Measurements from ENCODE around the gene PDZD2. TPM values are rescaled to one million over a fixed set of nuclear protein-coding genes. Genes with fewer than 3 reads are reported as not detected.
A peak's percentile ranks its signal among the peaks of the same experiment; 100 is the strongest.

Gene PDZD2
- total RNA-seq, 1 donor: 0.36 TPM

DNA sequence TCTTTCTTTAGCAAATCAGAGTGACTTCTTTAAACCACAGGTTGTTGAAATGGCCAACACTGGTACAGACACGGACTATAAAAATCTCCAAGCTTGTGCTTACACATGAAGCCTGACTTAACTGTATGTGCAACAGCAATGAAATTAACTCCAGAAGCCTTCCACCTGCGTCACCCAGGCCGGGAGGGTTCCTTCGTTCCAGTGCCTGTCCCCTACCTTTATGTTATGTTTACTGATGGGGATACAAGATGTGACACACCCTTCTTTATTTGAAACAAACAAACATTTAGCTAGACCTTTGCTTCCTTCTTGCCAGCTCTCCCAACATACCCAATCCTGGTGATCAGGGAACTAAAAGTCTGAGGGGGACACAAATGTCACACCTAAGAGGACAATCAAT is 469.2 kb downstream of the PDZD2 start:
- H2AFZ ChIP-seq (ENCODE audit: low read length): no peak overlapping the region
- no peak overlapping the region for H3K4me3 ChIP-seq (ENCODE audit: insufficient read depth, low read length)
- H3K4me1 ChIP-seq (ENCODE audit: insufficient read depth, low read length): peaks cover 8% of the 10 kb centered on the region
- TF ChIP-seq, protein P1, sequence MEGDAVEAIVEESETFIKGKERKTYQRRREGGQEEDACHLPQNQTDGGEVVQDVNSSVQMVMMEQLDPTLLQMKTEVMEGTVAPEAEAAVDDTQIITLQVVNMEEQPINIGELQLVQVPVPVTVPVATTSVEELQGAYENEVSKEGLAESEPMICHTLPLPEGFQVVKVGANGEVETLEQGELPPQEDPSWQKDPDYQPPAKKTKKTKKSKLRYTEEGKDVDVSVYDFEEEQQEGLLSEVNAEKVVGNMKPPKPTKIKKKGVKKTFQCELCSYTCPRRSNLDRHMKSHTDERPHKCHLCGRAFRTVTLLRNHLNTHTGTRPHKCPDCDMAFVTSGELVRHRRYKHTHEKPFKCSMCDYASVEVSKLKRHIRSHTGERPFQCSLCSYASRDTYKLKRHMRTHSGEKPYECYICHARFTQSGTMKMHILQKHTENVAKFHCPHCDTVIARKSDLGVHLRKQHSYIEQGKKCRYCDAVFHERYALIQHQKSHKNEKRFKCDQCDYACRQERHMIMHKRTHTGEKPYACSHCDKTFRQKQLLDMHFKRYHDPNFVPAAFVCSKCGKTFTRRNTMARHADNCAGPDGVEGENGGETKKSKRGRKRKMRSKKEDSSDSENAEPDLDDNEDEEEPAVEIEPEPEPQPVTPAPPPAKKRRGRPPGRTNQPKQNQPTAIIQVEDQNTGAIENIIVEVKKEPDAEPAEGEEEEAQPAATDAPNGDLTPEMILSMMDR (IDR thresholded peaks at IDR 0.05; ENCODE audit: extremely low read depth, low read depth, low read length): no peak
- DNase-seq (ENCODE audit: insufficient read length, low spot score, missing footprints): no peak
- H3K27ac ChIP-seq (ENCODE audit: low read depth, low read length): no peak overlapping the region
- no peak overlapping the region for H3K4me2 ChIP-seq (ENCODE audit: insufficient read depth, low read length)
- H4K20me1 ChIP-seq (ENCODE audit: insufficient read depth, low read length): peaks cover 20% of the 10 kb centered on the region
- peaks cover 83% of the 10 kb centered on the region for H3K36me3 ChIP-seq (ENCODE audit: insufficient read depth, low read length)
- peaks cover 33% of the 10 kb centered on the region for H3K79me2 ChIP-seq (ENCODE audit: insufficient read depth, low read length)
- H3K9me3 ChIP-seq (ENCODE audit: low read depth, low read length): no peaks in the 10 kb centered on the region
- no peaks in the 10 kb centered on the region for H3K27me3 ChIP-seq (ENCODE audit: insufficient read depth, low read length)

- no peak overlapping the region for H2AFZ ChIP-seq (ENCODE audit: low read length)
- H3K27me3 ChIP-seq (ENCODE audit: insufficient read depth, low read length): no peaks in the 10 kb centered on the region
- no peak overlapping the region for H3K4me3 ChIP-seq (ENCODE audit: insufficient read depth, low read length)
- H3K79me2 ChIP-seq (ENCODE audit: insufficient read depth, low read length): peaks cover 42% of the 10 kb centered on the region
- peak overlapping the region; percentile 51 for H3K27ac ChIP-seq (ENCODE audit: low read depth, low read length)
- H3K4me2 ChIP-seq (ENCODE audit: insufficient read depth, low read length): no peak overlapping the region
- H4K20me1 ChIP-seq (ENCODE audit: insufficient read depth, low read length): peaks cover 22% of the 10 kb centered on the region
- peaks cover 8% of the 10 kb centered on the region for H3K4me1 ChIP-seq (ENCODE audit: insufficient read depth, low read length)
- peaks cover 78% of the 10 kb centered on the region for H3K36me3 ChIP-seq (ENCODE audit: insufficient read depth, low read length)
- H3K9me3 ChIP-seq (ENCODE audit: low read depth, low read length): no peaks in the 10 kb centered on the region
- TF ChIP-seq, protein P1 (IDR thresholded peaks at IDR 0.05; ENCODE audit: extremely low read depth, low read depth, low read length): no peak
- peak; percentile 82 for DNase-seq (ENCODE audit: insufficient read length, low spot score, missing footprints)
These were observed 470.3 kb downstream of the PDZD2 start for GRCh38 chr5:32109236-32109635.

DNA sequence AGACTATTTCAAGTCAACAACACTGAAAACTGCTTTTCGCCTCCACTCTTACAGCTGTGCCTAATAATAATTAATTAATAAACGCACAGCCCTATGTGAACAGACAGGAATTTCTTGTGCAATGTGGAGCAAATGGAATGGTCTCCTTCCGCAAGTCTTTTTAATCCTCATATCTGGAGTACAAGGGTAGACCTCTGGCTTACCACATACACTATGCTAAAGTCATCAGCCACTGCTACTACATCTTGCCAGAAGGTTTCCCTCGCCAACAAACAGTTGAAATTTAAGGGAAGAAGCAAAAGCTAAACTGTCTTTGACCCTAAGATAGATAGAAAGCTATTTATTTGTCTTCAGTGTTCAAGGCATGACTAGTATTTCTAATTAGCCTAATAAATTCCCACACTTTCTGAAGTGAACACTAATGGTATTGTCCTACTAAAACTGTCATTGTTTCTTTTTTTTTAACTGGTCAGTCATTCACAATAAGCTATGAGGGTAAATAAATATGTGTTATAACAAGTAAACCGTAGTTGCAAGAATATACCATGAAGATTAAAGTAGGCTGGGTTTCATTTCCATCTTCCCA is 471.3 kb downstream of the PDZD2 start:
- peaks cover 22% of the 10 kb centered on the region for H4K20me1 ChIP-seq (ENCODE audit: insufficient read depth, low read length)
- TF ChIP-seq, protein P1 (IDR thresholded peaks at IDR 0.05; ENCODE audit: extremely low read depth, low read depth, low read length): no peak
- DNase-seq (ENCODE audit: insufficient read length, low spot score, missing footprints): no peak
- H3K27ac ChIP-seq (ENCODE audit: low read depth, low read length): no peak overlapping the region
- no peaks in the 10 kb centered on the region for H3K27me3 ChIP-seq (ENCODE audit: insufficient read depth, low read length)
- H3K4me3 ChIP-seq (ENCODE audit: insufficient read depth, low read length): no peak overlapping the region
- peaks cover 8% of the 10 kb centered on the region for H3K4me1 ChIP-seq (ENCODE audit: insufficient read depth, low read length)
- H3K4me2 ChIP-seq (ENCODE audit: insufficient read depth, low read length): no peak overlapping the region
- peaks cover 46% of the 10 kb centered on the region for H3K79me2 ChIP-seq (ENCODE audit: insufficient read depth, low read length)
- no peak overlapping the region for H2AFZ ChIP-seq (ENCODE audit: low read length)
- no peaks in the 10 kb centered on the region for H3K9me3 ChIP-seq (ENCODE audit: low read depth, low read length)
- peaks cover 72% of the 10 kb centered on the region for H3K36me3 ChIP-seq (ENCODE audit: insufficient read depth, low read length)

DNA sequence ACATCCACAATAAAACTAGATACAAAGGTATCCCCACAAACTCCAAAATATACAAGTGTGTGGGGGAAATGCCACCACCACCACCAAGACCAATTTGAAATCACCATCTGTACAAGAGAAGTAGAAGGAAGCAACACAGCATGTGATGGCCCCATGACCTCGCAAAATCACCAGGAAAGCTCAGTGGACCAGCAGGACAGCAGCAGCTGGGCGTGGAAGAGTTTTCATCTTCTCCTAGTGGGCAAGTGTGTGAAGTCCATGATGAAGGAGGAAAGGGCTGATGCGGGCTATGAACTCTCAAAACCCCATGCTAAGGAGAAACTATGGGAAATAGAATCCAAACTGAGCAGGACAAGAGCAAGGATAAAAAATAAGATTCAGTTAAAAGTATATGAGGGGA is 477.1 kb downstream of the PDZD2 start:
- Histone ChIP-seq H3K36me3 (ENCODE audit: insufficient read depth, low read length) (peaks cover 41% of the 10 kb centered on the region), H3K79me2 (ENCODE audit: insufficient read depth, low read length) (peaks cover 74% of the 10 kb centered on the region)
- DNase-seq (ENCODE audit: insufficient read length, low spot score, missing footprints): no peak

More for the DNA sequence above, 477.1 kb downstream of the PDZD2 start:
- H3K9me3 ChIP-seq (ENCODE audit: low read depth, low read length): no peaks in the 10 kb centered on the region
- H3K4me2 ChIP-seq (ENCODE audit: insufficient read depth, low read length): no peak overlapping the region
- no peaks in the 10 kb centered on the region for H3K27me3 ChIP-seq (ENCODE audit: insufficient read depth, low read length)
- peaks cover 19% of the 10 kb centered on the region for H4K20me1 ChIP-seq (ENCODE audit: insufficient read depth, low read length)
- no peak overlapping the region for H3K27ac ChIP-seq (ENCODE audit: low read depth, low read length)
- TF ChIP-seq, protein P1 (IDR thresholded peaks at IDR 0.05; ENCODE audit: extremely low read depth, low read depth, low read length): peak; percentile 17
- peaks cover 15% of the 10 kb centered on the region for H3K4me1 ChIP-seq (ENCODE audit: insufficient read depth, low read length)
- H2AFZ ChIP-seq (ENCODE audit: low read length): no peak overlapping the region
- H3K4me3 ChIP-seq (ENCODE audit: insufficient read depth, low read length): no peak overlapping the region
